ENCODE data around the gene OXA1L. TPM values are rescaled to one million over a fixed set of nuclear protein-coding genes. Genes with fewer than 3 reads are reported as not detected.
"Not testable (repeated sequence)": the region's sequence is repeated elsewhere in the genome, so short reads cannot be mapped to it uniquely, and the experiment has no call there.

The OXA1L gene
- total RNA-seq, 2 donors from 2014 or later, result 93.0 to 96.1 TPM

DNA sequence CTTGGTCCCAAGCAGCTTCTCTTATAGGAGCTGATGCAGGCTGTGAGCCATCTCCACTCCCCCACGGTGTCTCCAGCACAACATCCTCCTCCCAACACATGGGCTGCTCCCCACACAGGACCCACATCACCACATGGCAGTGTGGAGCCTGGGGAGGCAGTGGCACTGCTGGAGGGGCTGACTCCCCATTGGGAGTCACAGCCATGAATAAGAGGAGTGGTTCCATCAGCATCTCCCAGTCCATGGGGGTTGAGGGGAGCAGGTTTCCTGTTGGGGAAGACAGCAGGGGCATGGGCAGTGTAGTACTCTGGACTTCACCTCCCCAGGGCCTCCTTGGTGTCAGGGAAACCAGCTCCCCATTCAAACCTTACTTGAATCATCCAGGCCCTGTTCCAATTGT lies 40.5 kb upstream of the OXA1L start:
- no peak overlapping the region for H3K27ac ChIP-seq
- no peak overlapping the region for H3K4me3 ChIP-seq
- no peaks in the 10 kb centered on the region for H3K27me3 ChIP-seq
- H3K36me3 ChIP-seq, result no peaks in the 10 kb centered on the region
- TF ChIP-seq CTCF (IDR thresholded peaks at IDR 0.05), result no peak
- DNase-seq (ENCODE audit: low spot score), result no peak
- no peaks in the 10 kb centered on the region for H3K4me1 ChIP-seq
- H3K9me3 ChIP-seq, result peaks cover 0 to 14% of the 10 kb centered on the region in 2 donors

DNA sequence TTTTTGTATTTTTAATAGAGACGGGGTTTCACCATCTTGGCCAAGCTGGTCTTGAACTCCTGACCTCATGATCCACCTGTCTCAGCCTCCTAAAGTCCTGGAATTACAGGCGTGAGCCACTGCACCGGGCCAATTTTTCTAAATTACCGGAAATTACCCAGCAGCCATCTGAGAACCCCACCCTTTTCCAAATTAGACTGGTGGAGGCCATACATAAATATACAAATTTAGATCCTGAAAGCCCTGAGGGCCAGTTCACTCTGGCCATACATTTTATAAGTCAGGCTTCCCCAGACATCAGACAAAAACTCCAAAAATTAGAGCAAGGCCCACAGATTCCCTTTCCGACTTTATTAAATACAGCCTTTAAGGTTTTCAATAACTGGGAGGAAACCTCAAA lies 34.4 kb upstream of the OXA1L start:
- not testable (repeated sequence) for H3K36me3 ChIP-seq; DNase-seq (ENCODE audit: low spot score); H3K4me1 ChIP-seq; H3K27me3 ChIP-seq; H3K27ac ChIP-seq; H3K4me3 ChIP-seq; H3K9me3 ChIP-seq

GRCh38 chr14:22733829-22734228 lies 32.7 kb upstream of the OXA1L start:
- TF ChIP-seq CTCF (IDR thresholded peaks at IDR 0.05), result no peak
- H3K4me3 ChIP-seq, result no peak overlapping the region
- H3K27ac ChIP-seq, result no peak overlapping the region
- no peak for DNase-seq (ENCODE audit: low spot score)
- H3K36me3 ChIP-seq, result no peaks in the 10 kb centered on the region
- H3K27me3 ChIP-seq, result no peaks in the 10 kb centered on the region
- H3K4me1 ChIP-seq, result no peaks in the 10 kb centered on the region
- H3K9me3 ChIP-seq, result no peaks in the 10 kb centered on the region

GRCh38 chr14:22735096-22735495 lies 31.4 kb upstream of the OXA1L start:
- TF ChIP-seq CTCF (IDR thresholded peaks at IDR 0.05), result no peak
- H3K9me3 ChIP-seq, result no peaks in the 10 kb centered on the region
- H3K36me3 ChIP-seq, result no peaks in the 10 kb centered on the region
- no peaks in the 10 kb centered on the region for H3K27me3 ChIP-seq
- no peak overlapping the region for H3K27ac ChIP-seq
- H3K4me3 ChIP-seq, result no peak overlapping the region
- no peaks in the 10 kb centered on the region for H3K4me1 ChIP-seq
- DNase-seq (ENCODE audit: low spot score), result no peak

DNA sequence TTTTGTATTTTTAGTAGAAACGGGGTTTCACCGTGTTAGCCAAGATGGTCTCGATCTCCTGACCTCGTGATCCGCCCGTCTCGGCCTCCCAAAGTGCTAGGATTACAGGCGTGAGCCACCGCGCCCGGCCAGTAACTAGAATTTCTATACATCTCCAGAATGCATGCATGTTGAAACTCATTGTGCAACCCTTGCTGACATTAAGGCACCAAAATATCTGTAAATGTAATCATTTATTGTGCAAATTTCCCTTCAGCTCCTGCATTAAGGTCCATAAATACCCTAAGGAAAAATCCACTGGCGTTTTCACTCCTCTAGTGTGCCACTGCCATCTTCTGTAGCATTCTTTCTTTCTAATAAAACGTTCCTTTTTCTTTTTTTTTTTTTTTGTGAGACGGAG lies 30.1 kb upstream of the OXA1L start:
- not testable (repeated sequence) for H3K9me3 ChIP-seq; DNase-seq (ENCODE audit: low spot score); H3K4me1 ChIP-seq

DNA sequence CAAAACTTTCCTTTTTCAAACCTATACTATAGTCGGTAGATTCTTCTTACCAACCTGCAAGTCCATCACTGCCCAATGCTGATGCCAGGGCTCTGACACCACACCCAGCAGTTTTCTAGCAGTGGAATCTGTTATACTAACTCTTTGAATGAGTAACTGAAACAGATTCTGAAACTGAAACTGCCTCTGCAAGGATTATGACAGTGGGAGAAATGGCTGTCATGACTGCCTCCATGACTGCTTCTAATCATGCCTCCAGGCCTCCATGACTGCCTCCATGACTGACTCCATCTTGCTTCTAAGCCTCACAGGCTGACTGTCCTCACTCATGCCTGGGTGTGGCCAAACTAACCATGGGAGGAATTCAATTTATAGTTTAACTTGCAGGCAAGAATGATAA lies 29.4 kb upstream of the OXA1L start:
- Histone ChIP-seq H3K36me3 (no peaks in the 10 kb centered on the region), H3K4me1 (no peaks in the 10 kb centered on the region), H3K27ac (no peak overlapping the region), H3K27me3 (no peaks in the 10 kb centered on the region), H3K4me3 (no peak overlapping the region), H3K9me3 (no peaks in the 10 kb centered on the region)
- no peak for TF ChIP-seq CTCF (IDR thresholded peaks at IDR 0.05)
- DNase-seq (ENCODE audit: low spot score), result no peak

More for the DNA sequence above, 30.1 kb upstream of the OXA1L start:
- not testable (repeated sequence) for H3K27ac ChIP-seq, H3K27me3 ChIP-seq, H3K4me3 ChIP-seq, H3K36me3 ChIP-seq

GRCh38 chr14:22739423-22739822 lies 27.1 kb upstream of the OXA1L start:
- H3K27ac ChIP-seq, result no peak overlapping the region

More at GRCh38 chr14:22739423-22739822, 27.1 kb upstream of the OXA1L start:
- no peak for DNase-seq (ENCODE audit: low spot score)
- Histone ChIP-seq H3K36me3 (no peaks in the 10 kb centered on the region), H3K4me1 (no peaks in the 10 kb centered on the region), H3K4me3 (no peak overlapping the region), H3K9me3 (no peaks in the 10 kb centered on the region), H3K27me3 (no peaks in the 10 kb centered on the region)
- TF ChIP-seq CTCF (IDR thresholded peaks at IDR 0.05), result no peak
